ENCODE data around the gene PITHD1. TPM values are rescaled to one million over a fixed set of nuclear protein-coding genes. Genes with fewer than 3 reads are reported as not detected.
"Not testable (repeated sequence)": the region's sequence is repeated elsewhere in the genome, so short reads cannot be mapped to it uniquely, and the experiment has no call there.

PITHD1 gene
- total RNA-seq, 4 donors from 2014 or later, result 36.7 to 40.6 (median 38.9) TPM

DNA sequence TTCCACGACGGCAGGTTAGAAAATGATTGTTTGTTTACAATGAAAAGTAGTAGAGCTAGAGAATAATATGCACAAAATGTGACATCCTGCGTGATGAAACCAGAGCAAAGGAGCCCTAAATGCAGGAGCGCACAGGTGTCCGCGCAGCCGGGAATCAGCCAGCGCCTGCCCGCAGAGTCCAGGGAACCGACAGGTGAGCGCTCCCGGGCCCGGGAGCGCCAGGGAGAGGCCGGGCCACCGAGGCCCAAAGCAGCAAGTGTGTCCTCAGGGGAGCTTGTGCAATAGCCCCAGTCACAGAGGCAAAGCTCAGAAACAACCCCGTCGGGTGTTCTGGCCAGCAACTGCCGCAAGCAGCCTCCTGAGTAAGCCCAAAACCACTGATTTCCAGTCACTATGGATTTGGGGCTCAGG, 23.1 kb downstream of the PITHD1 start:
- in situ Hi-C loops (cut with MboI; ENCODE audit: low pct_ligation_motif_present in 1 of 4, low pct_unique_long_range_greater_than_20kb in 1 of 4, low sequenced_read_pairs in 3 of 4), result loop anchor here in 2 of 4 donors (10.0 to 25.0 kb wide), 2 partner anchors 63 to 111 kb away; partner anchors contain the start of genes CNR2 (in 1 of the 2) and FUCA1 (in 1 of the 2)
- Histone ChIP-seq H3K27ac (peak overlapping the region; percentile 91 to 96 (median 94)), H3K36me3 (no peaks in the 10 kb centered on the region), H3K4me1 (peaks cover 14 to 36% (median 27%) of the 10 kb centered on the region in 4 donors), H3K9me3 (no peaks in the 10 kb centered on the region), H3K4me3 (peak overlapping the region; percentile 64 to 87 (median 85)), H3K27me3 (no peaks in the 10 kb centered on the region)
- DNase-seq, result peak; percentile 27
- intact Hi-C loops (cut with DNase I; ENCODE audit: low total_unique reads), result loop anchor here (10.0 kb wide), 1 partner anchor 63 kb away; the partner anchor contains the start of gene FUCA1
- TF ChIP-seq CTCF (IDR thresholded peaks at IDR 0.05) (no peak), POLR2AphosphoS5 (IDR thresholded peaks at IDR 0.05) (no peak), POLR2A (IDR thresholded peaks at IDR 0.05) (no peak), EP300 (IDR thresholded peaks at IDR 0.05; ENCODE audit: low read depth) (no peak)
- 20 to 24% methylated on average over 13 to 19 of the region's 19 CpGs for WGBS, 2 donors (ENCODE audit: low coverage in 1 of 2)

DNA sequence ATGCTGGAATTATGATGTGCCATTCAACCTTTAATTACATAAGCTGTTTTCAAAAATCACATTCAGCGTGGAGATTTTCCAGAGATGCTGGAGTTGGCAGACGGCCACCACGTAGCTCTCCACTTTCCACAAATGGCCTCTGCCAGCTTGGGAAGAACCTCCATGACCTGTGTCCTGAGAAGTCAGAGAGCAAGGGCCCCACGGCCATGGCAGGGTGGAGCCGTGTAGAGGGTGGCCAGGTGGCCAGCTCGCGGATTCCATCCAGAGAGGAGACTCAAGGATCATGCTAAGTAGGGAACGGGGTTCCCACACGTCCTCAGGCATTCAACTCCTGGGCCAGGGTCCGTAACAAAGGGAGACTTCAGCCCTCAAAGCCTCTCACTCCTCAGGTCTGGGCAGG, 23.7 kb downstream of the PITHD1 start:
- Histone ChIP-seq H3K27ac (peak overlapping the region in 3 of 4 donors; percentile 91 to 96 (median 94)), H3K4me3 (peak overlapping the region in 2 of 4 donors; percentile 84 to 86), H3K9me3 (no peaks in the 10 kb centered on the region), H3K36me3 (peaks cover 0 to under 1% (median 0%) of the 10 kb centered on the region in 4 donors), H3K27me3 (no peaks in the 10 kb centered on the region), H3K4me1 (peaks cover 14 to 33% (median 25%) of the 10 kb centered on the region in 4 donors)
- DNase-seq, result peak; percentile 11
- 60 to 67% methylated on average over 1 to 10 of the region's 10 CpGs for WGBS, 2 donors (ENCODE audit: low coverage in 1 of 2)
- TF ChIP-seq POLR2A (IDR thresholded peaks at IDR 0.05) (no peak), CTCF (IDR thresholded peaks at IDR 0.05) (no peak), POLR2AphosphoS5 (IDR thresholded peaks at IDR 0.05) (no peak), EP300 (IDR thresholded peaks at IDR 0.05; ENCODE audit: low read depth) (no peak)
- intact Hi-C loops (cut with DNase I; ENCODE audit: low total_unique reads), result loop anchor here (10.0 kb wide), 1 partner anchor 63 kb away; the partner anchor contains the start of gene FUCA1
- in situ Hi-C loops (cut with MboI; ENCODE audit: low pct_ligation_motif_present in 1 of 4, low pct_unique_long_range_greater_than_20kb in 1 of 4, low sequenced_read_pairs in 3 of 4), result loop anchor here in 2 of 4 donors (10.0 to 25.0 kb wide), 2 partner anchors 63 to 110 kb away; partner anchors contain the start of genes CNR2 (in 1 of the 2) and FUCA1 (in 1 of the 2)

- not testable (repeated sequence) for H3K27me3 ChIP-seq, H3K36me3 ChIP-seq, H3K27ac ChIP-seq, DNase-seq, H3K9me3 ChIP-seq, H3K4me3 ChIP-seq
- intact Hi-C loops (cut with DNase I; ENCODE audit: low total_unique reads), result loop anchor here (10.0 kb wide), 1 partner anchor 62 kb away; the partner anchor contains the start of gene FUCA1
- H3K4me1 ChIP-seq, result peaks cover 14 to 27% (median 25%) of the 10 kb centered on the region in 4 donors
- 95 to 100% methylated on average over 2 to 7 of the region's 7 CpGs for WGBS, 2 donors (ENCODE audit: low coverage in 1 of 2)
- in situ Hi-C loops (cut with MboI; ENCODE audit: low pct_ligation_motif_present in 1 of 4, low pct_unique_long_range_greater_than_20kb in 1 of 4, low sequenced_read_pairs in 3 of 4), result loop anchor here in 2 of 4 donors (10.0 to 25.0 kb wide), 2 partner anchors 62 to 109 kb away; partner anchors contain the start of genes CNR2 (in 1 of the 2) and FUCA1 (in 1 of the 2)
Measured at GRCh38 chr1:23802809-23803342, 24.7 kb downstream of the PITHD1 start.

DNA sequence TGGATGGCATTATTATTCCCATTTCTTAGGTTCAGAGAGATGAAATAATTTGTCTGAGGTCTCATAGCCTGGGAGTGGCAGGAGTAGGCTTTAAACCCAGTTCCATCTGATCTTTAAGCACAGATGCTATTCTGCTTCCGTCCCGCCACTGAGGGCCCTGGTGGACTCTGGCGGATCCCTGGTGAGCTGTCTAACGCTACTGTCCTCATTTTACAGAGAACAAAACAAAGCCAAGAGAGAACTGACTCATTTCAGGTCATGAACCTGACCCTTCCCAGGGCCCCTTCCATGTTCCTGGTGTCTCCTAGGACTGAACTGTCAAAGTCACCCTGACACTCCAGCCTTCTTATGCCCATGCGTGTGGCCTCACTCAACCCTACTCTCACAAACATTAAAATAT, 25.5 kb downstream of the PITHD1 start:
- in situ Hi-C loops (cut with MboI; ENCODE audit: low pct_ligation_motif_present in 1 of 4, low pct_unique_long_range_greater_than_20kb in 1 of 4, low sequenced_read_pairs in 3 of 4), result loop anchor here in 2 of 4 donors (10.0 to 25.0 kb wide), 2 partner anchors 61 to 109 kb away; partner anchors contain the start of genes CNR2 (in 1 of the 2) and FUCA1 (in 1 of the 2)
- intact Hi-C loops (cut with DNase I; ENCODE audit: low total_unique reads), result loop anchor here (10.0 kb wide), 1 partner anchor 61 kb away; the partner anchor contains the start of gene FUCA1
- no peak overlapping the region for H3K27ac ChIP-seq
- WGBS, 2 donors (ENCODE audit: low coverage in 1 of 2), result 93 to 100% methylated on average over 1 to 5 of the region's 5 CpGs
- no peaks in the 10 kb centered on the region for H3K27me3 ChIP-seq
- H3K9me3 ChIP-seq, result no peaks in the 10 kb centered on the region
- TF ChIP-seq POLR2AphosphoS5 (IDR thresholded peaks at IDR 0.05), result no peak
- TF ChIP-seq EP300 (IDR thresholded peaks at IDR 0.05; ENCODE audit: low read depth), result no peak
- no peak for TF ChIP-seq CTCF (IDR thresholded peaks at IDR 0.05)
- no peak for TF ChIP-seq POLR2A (IDR thresholded peaks at IDR 0.05)
- peaks cover 0 to 6% (median 0%) of the 10 kb centered on the region in 4 donors for H3K36me3 ChIP-seq
- H3K4me1 ChIP-seq, result peaks cover 14 to 22% (median 21%) of the 10 kb centered on the region in 4 donors
- H3K4me3 ChIP-seq, result no peak overlapping the region
- no peak for DNase-seq
